ENCODE results near the gene ZNF143.

DNA sequence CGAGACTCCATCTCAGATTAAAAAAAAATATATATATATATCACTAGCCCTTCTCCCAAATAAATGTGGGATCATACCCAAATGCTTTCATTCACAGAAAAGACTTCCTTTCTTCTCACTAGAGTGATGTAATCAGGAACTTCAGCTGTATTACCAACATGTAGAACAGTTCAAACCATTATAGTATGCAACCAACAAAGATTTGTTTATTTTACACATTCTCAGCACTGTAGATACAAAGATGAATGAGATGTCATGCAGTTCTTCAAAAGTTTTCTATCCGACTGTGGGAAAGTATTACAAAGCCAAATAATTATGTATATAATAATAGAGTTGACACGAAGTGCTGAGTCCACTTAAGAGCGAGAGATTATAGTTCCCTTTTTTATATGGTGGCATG is 22.2 kb upstream of the ZNF143 start:
- TF ChIP-seq, protein P1, sequence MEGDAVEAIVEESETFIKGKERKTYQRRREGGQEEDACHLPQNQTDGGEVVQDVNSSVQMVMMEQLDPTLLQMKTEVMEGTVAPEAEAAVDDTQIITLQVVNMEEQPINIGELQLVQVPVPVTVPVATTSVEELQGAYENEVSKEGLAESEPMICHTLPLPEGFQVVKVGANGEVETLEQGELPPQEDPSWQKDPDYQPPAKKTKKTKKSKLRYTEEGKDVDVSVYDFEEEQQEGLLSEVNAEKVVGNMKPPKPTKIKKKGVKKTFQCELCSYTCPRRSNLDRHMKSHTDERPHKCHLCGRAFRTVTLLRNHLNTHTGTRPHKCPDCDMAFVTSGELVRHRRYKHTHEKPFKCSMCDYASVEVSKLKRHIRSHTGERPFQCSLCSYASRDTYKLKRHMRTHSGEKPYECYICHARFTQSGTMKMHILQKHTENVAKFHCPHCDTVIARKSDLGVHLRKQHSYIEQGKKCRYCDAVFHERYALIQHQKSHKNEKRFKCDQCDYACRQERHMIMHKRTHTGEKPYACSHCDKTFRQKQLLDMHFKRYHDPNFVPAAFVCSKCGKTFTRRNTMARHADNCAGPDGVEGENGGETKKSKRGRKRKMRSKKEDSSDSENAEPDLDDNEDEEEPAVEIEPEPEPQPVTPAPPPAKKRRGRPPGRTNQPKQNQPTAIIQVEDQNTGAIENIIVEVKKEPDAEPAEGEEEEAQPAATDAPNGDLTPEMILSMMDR (conservative IDR thresholded peaks at IDR 0.05; ENCODE audit: low read depth, low read length) = no peak
- no peak for TF ChIP-seq EZH2 (IDR thresholded peaks at IDR 0.05; ENCODE audit: borderline replicate concordance, low read depth, low read length, poor library complexity, severe bottlenecking)

Measured in A673 (cell line).